Measurements from ENCODE around the gene AGXT2. TPM values are rescaled to one million over a fixed set of nuclear protein-coding genes. Genes with fewer than 3 reads are reported as not detected.

AGXT2 gene
- total RNA-seq, 1 experiment from 2014 or later, result not detected

DNA sequence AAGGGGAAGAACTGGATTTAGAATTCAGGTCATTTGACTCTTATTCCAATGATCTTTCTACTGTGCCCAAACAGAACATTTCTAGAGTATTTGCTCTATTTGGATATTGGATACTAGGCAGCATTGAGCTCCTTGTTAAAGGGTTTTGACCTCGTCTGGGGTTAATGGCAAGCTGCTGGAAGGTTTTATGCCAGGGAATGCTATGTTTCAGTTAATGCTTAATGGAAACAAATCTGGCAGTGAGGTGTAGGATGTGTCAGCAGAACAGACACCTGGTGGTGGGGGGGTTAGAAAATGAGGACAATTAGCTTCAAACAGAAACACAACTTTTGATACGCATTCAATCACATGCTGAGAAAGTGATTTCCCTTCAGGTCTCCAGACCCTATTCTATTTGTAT, 51.5 kb downstream of the AGXT2 start:
- Histone ChIP-seq H3K9me2 (ENCODE audit: insufficient read depth) (no peaks in the 10 kb centered on the region), H3K4me2 (no peak overlapping the region), H3K9me3 (ENCODE audit: insufficient read depth, low read depth) (no peaks in the 10 kb centered on the region), H3K4me3 (no peak overlapping the region), H3K27me3 (ENCODE audit: insufficient read depth, low read depth) (peaks cover 54% of the 10 kb centered on the region), H4K20me1 (ENCODE audit: insufficient read depth) (no peaks in the 10 kb centered on the region), H2AFZ (no peak overlapping the region), H3K4me1 (replicated peaks; ENCODE audit: insufficient read depth) (no peaks in the 10 kb centered on the region), H3K36me3 (ENCODE audit: low read depth) (no peaks in the 10 kb centered on the region), H3K79me2 (ENCODE audit: low read depth) (no peaks in the 10 kb centered on the region), H3F3A (ENCODE audit: insufficient read depth, low read depth) (no peaks in the 10 kb centered on the region), H3K27ac (no peak overlapping the region)
- BruUV-seq (replicated peaks), result no TSS peak
- no peak for DNase-seq
- intact Hi-C loops (cut with micrococcal nuclease; ENCODE audit: unreplicated experiment), result no loop called here
- ChIA-PET POLR2A (ENCODE audit: unreplicated experiment) (no interaction called here), CTCF (no interaction called here)
- no peak for TF ChIP-seq EZH2 (IDR thresholded peaks at IDR 0.05; ENCODE audit: low read depth)
- TF ChIP-seq, protein P1, sequence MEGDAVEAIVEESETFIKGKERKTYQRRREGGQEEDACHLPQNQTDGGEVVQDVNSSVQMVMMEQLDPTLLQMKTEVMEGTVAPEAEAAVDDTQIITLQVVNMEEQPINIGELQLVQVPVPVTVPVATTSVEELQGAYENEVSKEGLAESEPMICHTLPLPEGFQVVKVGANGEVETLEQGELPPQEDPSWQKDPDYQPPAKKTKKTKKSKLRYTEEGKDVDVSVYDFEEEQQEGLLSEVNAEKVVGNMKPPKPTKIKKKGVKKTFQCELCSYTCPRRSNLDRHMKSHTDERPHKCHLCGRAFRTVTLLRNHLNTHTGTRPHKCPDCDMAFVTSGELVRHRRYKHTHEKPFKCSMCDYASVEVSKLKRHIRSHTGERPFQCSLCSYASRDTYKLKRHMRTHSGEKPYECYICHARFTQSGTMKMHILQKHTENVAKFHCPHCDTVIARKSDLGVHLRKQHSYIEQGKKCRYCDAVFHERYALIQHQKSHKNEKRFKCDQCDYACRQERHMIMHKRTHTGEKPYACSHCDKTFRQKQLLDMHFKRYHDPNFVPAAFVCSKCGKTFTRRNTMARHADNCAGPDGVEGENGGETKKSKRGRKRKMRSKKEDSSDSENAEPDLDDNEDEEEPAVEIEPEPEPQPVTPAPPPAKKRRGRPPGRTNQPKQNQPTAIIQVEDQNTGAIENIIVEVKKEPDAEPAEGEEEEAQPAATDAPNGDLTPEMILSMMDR (conservative IDR thresholded peaks at IDR 0.05), result no peak

DNA sequence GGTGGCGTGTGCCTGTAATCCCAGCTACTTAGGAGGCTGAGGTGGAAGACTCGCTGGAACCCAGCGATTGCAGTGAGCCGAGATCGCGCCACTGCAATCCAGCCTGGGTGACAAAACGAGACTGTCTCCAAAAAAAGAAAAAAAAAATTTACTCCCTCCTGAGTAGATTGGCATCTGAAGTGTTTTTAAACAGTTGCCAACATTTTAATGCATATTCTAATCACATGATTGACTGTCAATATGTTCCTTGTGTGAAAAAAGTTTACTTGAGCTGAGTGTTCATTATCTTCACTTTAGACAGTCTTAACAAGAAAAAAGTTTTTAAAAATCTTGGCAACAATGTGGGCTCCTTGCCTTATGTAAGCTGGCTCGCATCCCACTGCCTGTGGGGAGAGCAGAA, 53.8 kb downstream of the AGXT2 start:
- no peak overlapping the region for H3K4me3 ChIP-seq
- no peaks in the 10 kb centered on the region for H3K9me3 ChIP-seq (ENCODE audit: insufficient read depth, low read depth)
- H3K27ac ChIP-seq, result no peak overlapping the region
- H3F3A ChIP-seq (ENCODE audit: insufficient read depth, low read depth), result no peaks in the 10 kb centered on the region
- no peak overlapping the region for H3K4me2 ChIP-seq
- intact Hi-C loops (cut with micrococcal nuclease; ENCODE audit: unreplicated experiment), result no loop called here
- TF ChIP-seq EZH2 (IDR thresholded peaks at IDR 0.05; ENCODE audit: low read depth), result no peak
- TF ChIP-seq, protein P1 (conservative IDR thresholded peaks at IDR 0.05), result no peak
- H2AFZ ChIP-seq, result no peak overlapping the region
- H3K9me2 ChIP-seq (ENCODE audit: insufficient read depth), result no peaks in the 10 kb centered on the region
- peaks cover 37% of the 10 kb centered on the region for H3K27me3 ChIP-seq (ENCODE audit: insufficient read depth, low read depth)
- H3K4me1 ChIP-seq (replicated peaks; ENCODE audit: insufficient read depth), result no peaks in the 10 kb centered on the region
- DNase-seq, result no peak
- ChIA-PET CTCF (no interaction called here), POLR2A (ENCODE audit: unreplicated experiment) (no interaction called here)
- H3K79me2 ChIP-seq (ENCODE audit: low read depth), result no peaks in the 10 kb centered on the region
- H3K36me3 ChIP-seq (ENCODE audit: low read depth), result no peaks in the 10 kb centered on the region
- no peaks in the 10 kb centered on the region for H4K20me1 ChIP-seq (ENCODE audit: insufficient read depth)
- no TSS peak for BruUV-seq (replicated peaks)

DNA sequence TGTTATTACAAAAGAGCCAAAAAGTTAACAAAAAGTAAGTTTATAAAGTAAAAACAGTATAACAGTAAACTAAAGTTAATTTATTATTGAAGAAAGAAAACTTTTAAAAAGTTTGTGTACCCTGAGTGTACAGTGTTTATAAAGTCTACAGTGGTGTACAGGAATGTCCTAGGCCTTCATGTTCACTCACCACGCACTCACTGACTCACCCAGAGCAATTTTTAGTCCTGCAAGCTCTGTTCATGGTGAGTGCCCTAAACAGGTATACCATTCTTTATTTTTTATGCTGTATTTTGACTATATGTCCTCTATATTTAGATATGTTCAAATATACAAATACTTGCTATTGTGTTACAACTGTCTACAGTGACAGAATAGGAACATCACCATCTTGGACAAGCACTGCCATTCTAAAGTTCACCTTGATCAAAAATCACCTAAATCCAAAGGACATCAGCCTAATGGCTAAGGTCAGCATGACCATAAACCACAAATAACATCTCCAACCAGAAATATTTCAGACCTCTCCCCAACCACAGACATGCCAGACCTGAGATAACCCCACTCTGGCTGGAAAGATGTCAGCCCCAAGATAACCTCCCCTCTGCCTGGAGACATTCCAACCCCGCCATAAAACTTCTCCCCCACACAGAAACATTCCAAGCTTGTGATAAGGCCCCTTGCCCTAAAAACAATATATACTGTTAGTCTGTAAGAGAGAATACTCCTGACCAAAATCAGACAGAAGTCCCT, 56.1 kb downstream of the AGXT2 start:
- BruUV-seq (replicated peaks), result no TSS peak

More for the DNA sequence above, 56.1 kb downstream of the AGXT2 start:
- Histone ChIP-seq H3K9me3 (ENCODE audit: insufficient read depth, low read depth) (no peaks in the 10 kb centered on the region), H3K27me3 (ENCODE audit: insufficient read depth, low read depth) (peaks cover 43% of the 10 kb centered on the region), H3K4me1 (replicated peaks; ENCODE audit: insufficient read depth) (no peaks in the 10 kb centered on the region), H2AFZ (no peak overlapping the region), H3K27ac (no peak overlapping the region), H3K4me2 (no peak overlapping the region), H3K9me2 (ENCODE audit: insufficient read depth) (no peaks in the 10 kb centered on the region), H4K20me1 (ENCODE audit: insufficient read depth) (no peaks in the 10 kb centered on the region), H3K79me2 (ENCODE audit: low read depth) (no peaks in the 10 kb centered on the region), H3K36me3 (ENCODE audit: low read depth) (no peaks in the 10 kb centered on the region), H3K4me3 (no peak overlapping the region), H3F3A (ENCODE audit: insufficient read depth, low read depth) (no peaks in the 10 kb centered on the region)
- no peak for DNase-seq
- CTCF ChIA-PET, result no interaction called here
- TF ChIP-seq EZH2 (IDR thresholded peaks at IDR 0.05; ENCODE audit: low read depth), result no peak
- TF ChIP-seq, protein P1 (conservative IDR thresholded peaks at IDR 0.05), result no peak
- intact Hi-C loops (cut with micrococcal nuclease; ENCODE audit: unreplicated experiment), result no loop called here
- POLR2A ChIA-PET (ENCODE audit: unreplicated experiment), result no interaction called here
